Lung (tissue), 12 donors: ENCODE data around the gene CR1L. TPM values are rescaled to one million over a fixed set of nuclear protein-coding genes. Genes with fewer than 3 reads are reported as not detected.
A peak's percentile ranks its signal among the peaks of the same experiment; 100 is the strongest.

Experiments
- ATAC-seq: fragments of 200-7000 bp; cut with Tn5 transposase; one replicate; pipeline ENCODE4 v1.9.1; 2020; ENCODE audit warnings: moderate number of reproducible peaks; ENCODE audit not compliant: insufficient read depth, low FRiP score
- DNase-seq, 3 donors: peaks; one replicate each; pipeline ENCODE4 v3.0.0-alpha.2; 2013 to 2017
- H3K27ac ChIP-seq, 2 donors: one replicate each; pipeline ENCODE4 v1.5.1; 2013; ENCODE audit warnings: mild to moderate bottlenecking in 2 of 2, moderate library complexity in 2 of 2, control low read depth in 1 of 2, inconsistent platforms in 1 of 2, low read depth in 1 of 2, low read length in 1 of 2
- H3K27me3 ChIP-seq, 3 donors: one replicate each; pipeline ENCODE4 v1.5.1; 2013; ENCODE audit warnings: low read length in 2 of 3; ENCODE audit not compliant: control insufficient read depth in 3 of 3, insufficient read depth in 3 of 3
- H3K36me3 ChIP-seq, 4 donors: one replicate each; pipeline ENCODE4 v1.5.1; 2013; ENCODE audit warnings: low read length in 4 of 4, mild to moderate bottlenecking in 1 of 4, moderate library complexity in 1 of 4; ENCODE audit not compliant: control insufficient read depth in 4 of 4, insufficient read depth in 4 of 4
- H3K4me1 ChIP-seq, 5 donors: one replicate each; pipeline ENCODE4 v1.5.1; 2013; ENCODE audit warnings: low read length in 5 of 5, mild to moderate bottlenecking in 2 of 5, moderate library complexity in 1 of 5; ENCODE audit not compliant: control insufficient read depth in 5 of 5, insufficient read depth in 5 of 5
- H3K4me3 ChIP-seq: one replicate; pipeline ENCODE4 v1.5.1; 2013; ENCODE audit warnings: mild to moderate bottlenecking, control low read depth, moderate library complexity
- H3K9ac ChIP-seq, 2 donors: one replicate each; pipeline ENCODE4 v1.5.1; 2013; ENCODE audit warnings: low read length in 2 of 2, control low read depth in 1 of 2; ENCODE audit not compliant: insufficient read depth in 1 of 2
- H3K9me3 ChIP-seq, 4 donors: one replicate each; pipeline ENCODE4 v1.5.1; 2013; ENCODE audit warnings: low read length in 3 of 4, mild to moderate bottlenecking in 1 of 4, moderate library complexity in 1 of 4; ENCODE audit not compliant: control insufficient read depth in 4 of 4, insufficient read depth in 3 of 4
- WGBS, 2 donors: extraction: QIAGEN DNeasy Blood & Tissue Kit; methylation state at CpG; one replicate each; pipeline ENCODE4 v1.1.7; 2013; 5-methylcytosine and 5-hydroxymethylcytosine counted together
- polyA plus RNA-seq, 2 donors: library from polyadenylated mRNA; stranded (reverse); fragments of 200-250 nt; gene quantifications; one replicate each; pipeline ENCODE4 v1.2.1, GENCODE V29; 2013
- total RNA-seq, 2 donors: library from RNA; depleted of rRNA in 1 of 2; stranded (reverse); fragments of >200 nt in 1 of 2; gene quantifications; one replicate each; pipeline ENCODE4 v1.2.1, GENCODE V29; 2014 to 2021
- TF ChIP-seq, protein P1 (sequence below): IDR thresholded peaks from 2 replicates; pipeline ENCODE4 v1.5.1; 2012; ENCODE audit warnings: mild to moderate bottlenecking; ENCODE audit errors: control extremely low read depth, extremely low read depth
- donor health status: control.
- donor health status: control.
- donor health status: Bipolar disorder and iron deficiency.
- donor health status: healthy.
- donor health status: DM: yes; HTN: yes; CAD: no.

CR1L gene
- total and polyA plus RNA-seq, 4 donors = 0.28 to 2.6 (median 0.94) TPM

DNA sequence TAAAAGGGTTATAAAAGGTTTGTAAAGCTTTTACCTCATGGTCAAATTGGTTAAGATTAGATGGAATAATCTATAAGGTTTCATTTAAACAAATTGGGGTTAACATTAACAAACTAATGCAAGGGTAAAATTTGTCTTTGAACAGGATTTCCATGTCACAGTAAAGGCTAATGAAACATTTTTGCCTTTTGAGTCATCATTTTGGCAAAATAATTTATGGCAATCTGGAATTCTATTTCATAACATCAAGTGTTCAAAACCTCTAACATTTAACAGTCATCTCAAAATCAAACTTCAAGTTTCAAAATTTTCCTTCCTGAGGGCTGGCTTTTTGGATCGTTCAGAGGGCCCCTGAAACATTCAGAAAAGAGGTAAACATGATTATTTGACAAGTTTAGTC lies 100.4 kb downstream of the CR1L start:
- H3K9ac ChIP-seq = no peak overlapping the region
- TF ChIP-seq, protein P1, sequence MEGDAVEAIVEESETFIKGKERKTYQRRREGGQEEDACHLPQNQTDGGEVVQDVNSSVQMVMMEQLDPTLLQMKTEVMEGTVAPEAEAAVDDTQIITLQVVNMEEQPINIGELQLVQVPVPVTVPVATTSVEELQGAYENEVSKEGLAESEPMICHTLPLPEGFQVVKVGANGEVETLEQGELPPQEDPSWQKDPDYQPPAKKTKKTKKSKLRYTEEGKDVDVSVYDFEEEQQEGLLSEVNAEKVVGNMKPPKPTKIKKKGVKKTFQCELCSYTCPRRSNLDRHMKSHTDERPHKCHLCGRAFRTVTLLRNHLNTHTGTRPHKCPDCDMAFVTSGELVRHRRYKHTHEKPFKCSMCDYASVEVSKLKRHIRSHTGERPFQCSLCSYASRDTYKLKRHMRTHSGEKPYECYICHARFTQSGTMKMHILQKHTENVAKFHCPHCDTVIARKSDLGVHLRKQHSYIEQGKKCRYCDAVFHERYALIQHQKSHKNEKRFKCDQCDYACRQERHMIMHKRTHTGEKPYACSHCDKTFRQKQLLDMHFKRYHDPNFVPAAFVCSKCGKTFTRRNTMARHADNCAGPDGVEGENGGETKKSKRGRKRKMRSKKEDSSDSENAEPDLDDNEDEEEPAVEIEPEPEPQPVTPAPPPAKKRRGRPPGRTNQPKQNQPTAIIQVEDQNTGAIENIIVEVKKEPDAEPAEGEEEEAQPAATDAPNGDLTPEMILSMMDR = no peak
- no peaks in the 10 kb centered on the region for H3K9me3 ChIP-seq
- DNase-seq (no peak), ATAC-seq (no peak)
- H3K27me3 ChIP-seq = no peaks in the 10 kb centered on the region
- no peaks in the 10 kb centered on the region for H3K36me3 ChIP-seq
- H3K27ac ChIP-seq = no peak overlapping the region
- peaks cover 0 to 5% (median 0%) of the 10 kb centered on the region in 5 donors for H3K4me1 ChIP-seq
- WGBS, 2 donors = 30 to 33% methylated on average over 1 of the region's 1 CpG
- no peak overlapping the region for H3K4me3 ChIP-seq

- no peaks in the 10 kb centered on the region for H3K9me3 ChIP-seq
- WGBS, 2 donors = 83 to 90% methylated on average over 6 of the region's 6 CpGs
- no peak overlapping the region for H3K9ac ChIP-seq
- no peak for DNase-seq
- no peaks in the 10 kb centered on the region for H3K27me3 ChIP-seq
- TF ChIP-seq, protein P1 = no peak
- H3K36me3 ChIP-seq = no peaks in the 10 kb centered on the region
- peaks cover 0 to 7% (median 3%) of the 10 kb centered on the region in 5 donors for H3K4me1 ChIP-seq
- H3K27ac ChIP-seq = no peak overlapping the region
- no peak overlapping the region for H3K4me3 ChIP-seq
- no peak for ATAC-seq
Observed at GRCh38 chr1:207745839-207746767, 101.2 kb downstream of the CR1L start.

- peaks cover 2 to 14% (median 6%) of the 10 kb centered on the region in 5 donors for H3K4me1 ChIP-seq
- no peaks in the 10 kb centered on the region for H3K27me3 ChIP-seq
- DNase-seq (no peak), ATAC-seq (no peak)
- no peaks in the 10 kb centered on the region for H3K36me3 ChIP-seq
- TF ChIP-seq, protein P1 = no peak
- H3K9ac ChIP-seq = no peak overlapping the region
- no peaks in the 10 kb centered on the region for H3K9me3 ChIP-seq
- no peak overlapping the region for H3K4me3 ChIP-seq
- peak overlapping the region in 1 of 2 donors; percentile 81 for H3K27ac ChIP-seq
- WGBS, 2 donors = 87 to 91% methylated on average over 15 of the region's 15 CpGs
Observed at GRCh38 chr1:207747627-207748492, 102.9 kb downstream of the CR1L start.
